HUES48 (cell line): ENCODE measurements around the gene USP40.

ENCODE experiments used
- H3K27ac ChIP-seq: one replicate; pipeline ENCODE4 v1.7.0; 2013; ENCODE audit warnings: low read depth, low read length, inconsistent platforms
- H3K27me3 ChIP-seq: 2 replicates; pipeline ENCODE4 v1.6.1; 2013; ENCODE audit warnings: mild to moderate bottlenecking, low read length; ENCODE audit not compliant: control insufficient read depth, insufficient read depth
- H3K36me3 ChIP-seq: 2 replicates; pipeline ENCODE4 v1.6.1; 2013; ENCODE audit warnings: low read length; ENCODE audit not compliant: control insufficient read depth, insufficient read depth
- H3K4me1 ChIP-seq: 2 replicates; pipeline ENCODE4 v1.6.1; 2013; ENCODE audit warnings: mild to moderate bottlenecking, low read length; ENCODE audit not compliant: control insufficient read depth, insufficient read depth
- H3K4me3 ChIP-seq: 2 replicates; pipeline ENCODE4 v1.5.1; 2013; ENCODE audit warnings: mild to moderate bottlenecking, low read depth, low read length
- H3K9ac ChIP-seq: 2 replicates; pipeline ENCODE4 v1.6.1; 2013; ENCODE audit warnings: mild to moderate bottlenecking, low read depth, low read length, moderate library complexity
- H3K9me3 ChIP-seq: 2 replicates; pipeline ENCODE4 v1.6.1; 2013; ENCODE audit warnings: low read length; ENCODE audit not compliant: control insufficient read depth, insufficient read depth

Gene USP40

GRCh38 chr2:233495503-233496496 is 70.8 kb downstream of the USP40 start:
- H3K4me3 ChIP-seq: no peak overlapping the region
- H3K9me3 ChIP-seq: no peaks in the 10 kb centered on the region
- H3K4me1 ChIP-seq: no peaks in the 10 kb centered on the region
- H3K9ac ChIP-seq: no peak overlapping the region
- H3K36me3 ChIP-seq: no peaks in the 10 kb centered on the region
- H3K27ac ChIP-seq: no peak overlapping the region
- no peaks in the 10 kb centered on the region for H3K27me3 ChIP-seq

GRCh38 chr2:233492751-233493150 is 73.8 kb downstream of the USP40 start:
- no peaks in the 10 kb centered on the region for H3K27me3 ChIP-seq
- H3K9me3 ChIP-seq: no peaks in the 10 kb centered on the region
- no peaks in the 10 kb centered on the region for H3K4me1 ChIP-seq
- H3K27ac ChIP-seq: no peak overlapping the region
- no peak overlapping the region for H3K9ac ChIP-seq
- H3K4me3 ChIP-seq: no peak overlapping the region
- H3K36me3 ChIP-seq: no peaks in the 10 kb centered on the region

- no peaks in the 10 kb centered on the region for H3K36me3 ChIP-seq
- H3K9ac ChIP-seq: no peak overlapping the region
- H3K9me3 ChIP-seq: no peaks in the 10 kb centered on the region
- H3K4me1 ChIP-seq: no peaks in the 10 kb centered on the region
- H3K27me3 ChIP-seq: no peaks in the 10 kb centered on the region
- H3K4me3 ChIP-seq: no peak overlapping the region
- H3K27ac ChIP-seq: no peak overlapping the region
Observed at GRCh38 chr2:233492078-233492477, 74.5 kb downstream of the USP40 start.

- Histone ChIP-seq H3K9ac (no peak overlapping the region), H3K4me3 (no peak overlapping the region), H3K27ac (no peak overlapping the region), H3K4me1 (no peaks in the 10 kb centered on the region), H3K9me3 (no peaks in the 10 kb centered on the region), H3K27me3 (no peaks in the 10 kb centered on the region), H3K36me3 (no peaks in the 10 kb centered on the region)
Observed at GRCh38 chr2:233491326-233491725, 75.3 kb downstream of the USP40 start.

GRCh38 chr2:233490831-233491230 is 75.8 kb downstream of the USP40 start:
- no peaks in the 10 kb centered on the region for H3K9me3 ChIP-seq
- no peaks in the 10 kb centered on the region for H3K4me1 ChIP-seq
- no peaks in the 10 kb centered on the region for H3K27me3 ChIP-seq
- no peaks in the 10 kb centered on the region for H3K36me3 ChIP-seq
- H3K27ac ChIP-seq: no peak overlapping the region
- no peak overlapping the region for H3K4me3 ChIP-seq
- H3K9ac ChIP-seq: no peak overlapping the region

- H3K27ac ChIP-seq: no peak overlapping the region
- H3K4me1 ChIP-seq: no peaks in the 10 kb centered on the region
- H3K4me3 ChIP-seq: no peak overlapping the region
- H3K27me3 ChIP-seq: no peaks in the 10 kb centered on the region
- H3K9ac ChIP-seq: no peak overlapping the region
- no peaks in the 10 kb centered on the region for H3K36me3 ChIP-seq
- H3K9me3 ChIP-seq: no peaks in the 10 kb centered on the region
Observed at GRCh38 chr2:233489666-233490065, 76.9 kb downstream of the USP40 start.

- no peaks in the 10 kb centered on the region for H3K9me3 ChIP-seq
- no peaks in the 10 kb centered on the region for H3K4me1 ChIP-seq
- no peak overlapping the region for H3K4me3 ChIP-seq
- H3K9ac ChIP-seq: no peak overlapping the region
- no peaks in the 10 kb centered on the region for H3K36me3 ChIP-seq
- no peaks in the 10 kb centered on the region for H3K27me3 ChIP-seq
- H3K27ac ChIP-seq: no peak overlapping the region
Observed at GRCh38 chr2:233489143-233489542, 77.4 kb downstream of the USP40 start.

GRCh38 chr2:233487748-233488345 is 78.7 kb downstream of the USP40 start:
- no peak overlapping the region for H3K4me3 ChIP-seq
- H3K27me3 ChIP-seq: no peaks in the 10 kb centered on the region
- no peak overlapping the region for H3K27ac ChIP-seq
- H3K36me3 ChIP-seq: peaks cover 7% of the 10 kb centered on the region
- peaks cover 8% of the 10 kb centered on the region; the same call in 1 of the 2 replicates for H3K9me3 ChIP-seq
- H3K4me1 ChIP-seq: no peaks in the 10 kb centered on the region
- no peak overlapping the region for H3K9ac ChIP-seq

- Histone ChIP-seq H3K27ac (no peak overlapping the region), H3K9me3 (peaks cover 12% of the 10 kb centered on the region; the same call in 1 of the 2 replicates), H3K4me3 (no peak overlapping the region), H3K4me1 (no peaks in the 10 kb centered on the region), H3K36me3 (peaks cover 9% of the 10 kb centered on the region), H3K9ac (no peak overlapping the region), H3K27me3 (no peaks in the 10 kb centered on the region)
Observed at GRCh38 chr2:233486778-233487552, 79.6 kb downstream of the USP40 start.

GRCh38 chr2:233486357-233486756 is 80.2 kb downstream of the USP40 start:
- Histone ChIP-seq H3K27me3 (no peaks in the 10 kb centered on the region), H3K9me3 (peaks cover 12% of the 10 kb centered on the region; the same call in 1 of the 2 replicates), H3K27ac (no peak overlapping the region), H3K9ac (no peak overlapping the region), H3K36me3 (peaks cover 9% of the 10 kb centered on the region), H3K4me1 (no peaks in the 10 kb centered on the region), H3K4me3 (no peak overlapping the region)
